Testis (tissue), 3 donors: ENCODE data around the gene NXPH4. TPM values are rescaled to one million over a fixed set of nuclear protein-coding genes. Genes with fewer than 3 reads are reported as not detected.

ENCODE experiments used
- DNase-seq: peaks from one replicate; pipeline ENCODE4 v3.0.0-alpha.2; 2019
- H3K27ac ChIP-seq, 2 donors: fragments of 200-600 bp; sonication (generic); one replicate each; pipeline ENCODE4 v1.5.1; 2019
- H3K27me3 ChIP-seq: fragments of 200-600 bp; sonication (generic); one replicate; pipeline ENCODE4 v1.5.1; 2019
- H3K36me3 ChIP-seq: fragments of 200-600 bp; sonication (generic); one replicate; pipeline ENCODE4 v1.5.1; 2017; ENCODE audit warnings: low read depth; ENCODE audit errors: missing control alignments
- H3K4me1 ChIP-seq: fragments of 200-600 bp; sonication (generic); one replicate; pipeline ENCODE4 v1.5.1; 2019
- H3K4me3 ChIP-seq, 2 donors: fragments of 200-600 bp; sonication (generic); one replicate each; pipeline ENCODE4 v1.5.1; 2017 to 2019
- H3K9me3 ChIP-seq: fragments of 200-600 bp; sonication (generic); one replicate; pipeline ENCODE4 v1.5.1; 2017
- POLR2A ChIP-seq: fragments of 450-650 bp; IDR thresholded peaks from one replicate; pipeline ENCODE4 v1.6.1; 2017; ENCODE audit warnings: antibody characterized with exemption, mild to moderate bottlenecking, moderate library complexity
- WGBS, 2 donors: methylation state at CpG; one replicate each; pipeline ENCODE4 v1.1.5; 2018; 5-methylcytosine and 5-hydroxymethylcytosine counted together
- intact Hi-C: fragments of 100-400 bp; cut with DNase I; formaldehyde crosslinking; loops from one replicate; pipeline ENCODE4 v1.15.1; 2023; ENCODE audit warnings: low total_unique reads
- polyA plus RNA-seq: library from polyadenylated mRNA; stranded (reverse); fragments of 350-450 nt; fragmentation: Illumina TruSeq; extraction: RNeasy Lipid Tissue Mini Kit (QIAGEN cat#74804); gene quantifications from one replicate; pipeline ENCODE4 v1.2.3, GENCODE V29; 2014; ENCODE audit warnings: low read depth, low replicate concordance; ENCODE audit not compliant: insufficient read depth
- total RNA-seq, 2 donors: library from RNA; depleted of rRNA; stranded (reverse); fragments of >200 nt; gene quantifications; one replicate each; pipeline ENCODE4 v1.2.3, GENCODE V29; 2016
- TF ChIP-seq, protein P1 (sequence below), 3 experiments: fragments of 450-650 bp in 2 of 3; fragments of 200-600 bp in 1 of 3; sonication (generic) in 1 of 3; IDR thresholded peaks; one replicate each; pipeline ENCODE4 v1.5.1; 2016 to 2019; ENCODE audit warnings: antibody characterized with exemption in 3 of 3, mild to moderate bottlenecking in 2 of 3, moderate library complexity in 1 of 3

NXPH4 gene
- total and polyA plus RNA-seq, 3 donors from 2014 or later: 1.8 to 7.7 (median 7.5) TPM

DNA sequence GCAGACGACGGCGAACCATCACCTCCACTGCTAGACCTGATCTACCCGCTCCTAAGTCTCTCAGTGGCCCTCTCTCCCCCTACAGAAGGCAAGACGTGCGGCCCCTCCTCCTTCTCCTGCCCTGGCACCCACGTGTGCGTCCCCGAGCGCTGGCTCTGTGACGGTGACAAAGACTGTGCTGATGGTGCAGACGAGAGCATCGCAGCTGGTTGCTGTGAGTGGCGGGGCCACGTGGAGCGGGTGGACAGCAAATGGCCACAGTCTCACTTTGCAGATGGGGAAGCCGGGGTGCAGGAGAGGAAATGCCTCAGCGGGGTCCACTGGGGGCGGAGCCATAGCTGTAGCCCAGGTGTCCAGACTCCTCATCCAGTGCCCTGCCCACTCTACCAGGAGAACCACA, 21.4 kb upstream of the NXPH4 start:
- Histone ChIP-seq H3K27ac (no peak overlapping the region), H3K36me3 (peaks cover 8% of the 10 kb centered on the region), H3K4me1 (no peaks in the 10 kb centered on the region), H3K27me3 (no peaks in the 10 kb centered on the region), H3K9me3 (no peaks in the 10 kb centered on the region), H3K4me3 (no peak overlapping the region)
- no peak for DNase-seq
- TF ChIP-seq, protein P1, sequence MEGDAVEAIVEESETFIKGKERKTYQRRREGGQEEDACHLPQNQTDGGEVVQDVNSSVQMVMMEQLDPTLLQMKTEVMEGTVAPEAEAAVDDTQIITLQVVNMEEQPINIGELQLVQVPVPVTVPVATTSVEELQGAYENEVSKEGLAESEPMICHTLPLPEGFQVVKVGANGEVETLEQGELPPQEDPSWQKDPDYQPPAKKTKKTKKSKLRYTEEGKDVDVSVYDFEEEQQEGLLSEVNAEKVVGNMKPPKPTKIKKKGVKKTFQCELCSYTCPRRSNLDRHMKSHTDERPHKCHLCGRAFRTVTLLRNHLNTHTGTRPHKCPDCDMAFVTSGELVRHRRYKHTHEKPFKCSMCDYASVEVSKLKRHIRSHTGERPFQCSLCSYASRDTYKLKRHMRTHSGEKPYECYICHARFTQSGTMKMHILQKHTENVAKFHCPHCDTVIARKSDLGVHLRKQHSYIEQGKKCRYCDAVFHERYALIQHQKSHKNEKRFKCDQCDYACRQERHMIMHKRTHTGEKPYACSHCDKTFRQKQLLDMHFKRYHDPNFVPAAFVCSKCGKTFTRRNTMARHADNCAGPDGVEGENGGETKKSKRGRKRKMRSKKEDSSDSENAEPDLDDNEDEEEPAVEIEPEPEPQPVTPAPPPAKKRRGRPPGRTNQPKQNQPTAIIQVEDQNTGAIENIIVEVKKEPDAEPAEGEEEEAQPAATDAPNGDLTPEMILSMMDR (IDR thresholded peaks at IDR 0.05): no peak
- TF ChIP-seq POLR2A: no peak
- intact Hi-C loops: no loop called here
- WGBS, 2 donors: 86 to 90% methylated on average over 9 to 19 of the region's 19 CpGs

DNA sequence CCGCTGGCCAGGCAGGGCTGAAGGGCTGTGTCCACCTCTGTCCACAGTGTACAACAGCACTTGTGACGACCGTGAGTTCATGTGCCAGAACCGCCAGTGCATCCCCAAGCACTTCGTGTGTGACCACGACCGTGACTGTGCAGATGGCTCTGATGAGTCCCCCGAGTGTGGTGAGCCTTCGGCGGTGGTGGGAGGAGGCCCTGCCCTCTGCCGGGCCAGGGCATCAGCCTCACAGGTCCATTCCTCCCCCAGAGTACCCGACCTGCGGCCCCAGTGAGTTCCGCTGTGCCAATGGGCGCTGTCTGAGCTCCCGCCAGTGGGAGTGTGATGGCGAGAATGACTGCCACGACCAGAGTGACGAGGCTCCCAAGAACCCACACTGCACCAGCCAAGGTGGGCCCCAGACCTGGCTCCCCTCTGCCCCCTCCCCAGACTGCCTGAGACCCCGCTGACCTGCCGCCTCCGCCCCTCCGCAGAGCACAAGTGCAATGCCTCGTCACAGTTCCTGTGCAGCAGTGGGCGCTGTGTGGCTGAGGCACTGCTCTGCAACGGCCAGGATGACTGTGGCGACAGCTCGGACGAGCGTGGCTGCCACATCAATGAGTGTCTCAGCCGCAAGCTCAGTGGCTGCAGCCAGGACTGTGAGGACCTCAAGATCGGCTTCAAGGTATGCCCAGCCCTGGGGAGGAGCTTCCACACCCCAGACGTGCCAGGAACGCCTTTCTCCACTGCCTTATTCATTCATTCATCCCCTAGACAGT, 20.8 kb upstream of the NXPH4 start:
- Histone ChIP-seq H3K4me1 (no peaks in the 10 kb centered on the region), H3K4me3 (no peak overlapping the region), H3K27me3 (no peaks in the 10 kb centered on the region), H3K27ac (no peak overlapping the region), H3K36me3 (peaks cover 8% of the 10 kb centered on the region), H3K9me3 (no peaks in the 10 kb centered on the region)
- TF ChIP-seq, protein P1 (IDR thresholded peaks at IDR 0.05): no peak
- TF ChIP-seq POLR2A: no peak
- DNase-seq: no peak
- intact Hi-C loops: no loop called here
- 70 to 84% methylated on average over 2 to 29 of the region's 34 CpGs for WGBS, 2 donors

DNA sequence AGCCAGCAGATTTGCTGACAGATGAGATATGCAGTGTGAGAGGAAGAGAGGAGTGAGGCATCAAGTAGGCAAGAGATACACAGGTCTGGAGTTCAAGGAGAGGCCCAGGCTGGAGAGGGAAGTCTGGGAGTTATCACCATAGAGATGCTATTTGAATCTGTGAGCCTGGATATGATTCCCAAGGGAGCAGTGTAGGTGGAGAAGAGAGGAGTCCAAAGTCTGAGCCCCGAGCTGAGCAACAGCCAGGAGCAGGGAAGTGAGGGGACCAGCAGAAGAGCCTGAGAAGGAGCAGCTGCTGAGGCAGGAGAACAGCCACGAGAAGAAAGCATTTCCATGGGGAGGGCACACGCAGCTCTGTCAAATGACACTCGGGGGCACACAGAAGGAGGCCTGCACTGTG, 20.2 kb upstream of the NXPH4 start:
- no peak for DNase-seq
- Histone ChIP-seq H3K36me3 (peaks cover 8% of the 10 kb centered on the region), H3K4me1 (no peaks in the 10 kb centered on the region), H3K4me3 (no peak overlapping the region), H3K9me3 (no peaks in the 10 kb centered on the region), H3K27me3 (no peaks in the 10 kb centered on the region), H3K27ac (no peak overlapping the region)
- 70 to 77% methylated on average over 3 to 4 of the region's 4 CpGs for WGBS, 2 donors
- TF ChIP-seq, protein P1 (IDR thresholded peaks at IDR 0.05): no peak
- no peak for TF ChIP-seq POLR2A
- intact Hi-C loops: no loop called here

DNA sequence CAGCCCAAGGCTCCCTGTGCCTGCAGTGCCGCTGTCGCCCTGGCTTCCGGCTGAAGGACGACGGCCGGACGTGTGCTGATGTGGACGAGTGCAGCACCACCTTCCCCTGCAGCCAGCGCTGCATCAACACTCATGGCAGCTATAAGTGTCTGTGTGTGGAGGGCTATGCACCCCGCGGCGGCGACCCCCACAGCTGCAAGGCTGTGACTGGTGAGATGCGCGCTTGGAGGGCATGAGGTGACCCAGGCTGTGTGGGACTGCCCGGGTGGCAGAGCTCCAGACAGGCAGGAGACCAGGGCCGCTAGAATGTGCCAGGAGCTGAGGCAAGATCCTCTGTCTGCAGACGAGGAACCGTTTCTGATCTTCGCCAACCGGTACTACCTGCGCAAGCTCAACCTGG, 19.6 kb upstream of the NXPH4 start:
- intact Hi-C loops: no loop called here
- 81 to 83% methylated on average over 4 to 22 of the region's 22 CpGs for WGBS, 2 donors
- TF ChIP-seq, protein P1 (IDR thresholded peaks at IDR 0.05): no peak
- TF ChIP-seq POLR2A: no peak
- Histone ChIP-seq H3K4me3 (no peak overlapping the region), H3K36me3 (peaks cover 7% of the 10 kb centered on the region), H3K4me1 (no peaks in the 10 kb centered on the region), H3K9me3 (no peaks in the 10 kb centered on the region), H3K27me3 (no peaks in the 10 kb centered on the region), H3K27ac (no peak overlapping the region)
- no peak for DNase-seq

DNA sequence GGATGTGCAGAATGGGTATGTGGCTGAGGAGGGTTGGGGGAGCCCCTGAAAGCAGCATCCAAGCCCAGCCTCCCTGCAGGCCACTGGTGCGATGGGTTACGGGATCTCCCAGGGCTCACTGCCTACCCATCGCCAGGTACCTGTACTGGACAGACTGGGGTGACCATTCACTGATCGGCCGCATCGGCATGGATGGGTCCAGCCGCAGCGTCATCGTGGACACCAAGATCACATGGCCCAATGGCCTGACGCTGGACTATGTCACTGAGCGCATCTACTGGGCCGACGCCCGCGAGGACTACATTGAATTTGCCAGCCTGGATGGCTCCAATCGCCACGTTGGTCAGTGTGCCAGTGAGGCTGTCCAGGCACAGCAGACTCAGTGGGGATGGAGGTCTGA, 18.3 kb upstream of the NXPH4 start:
- no peak overlapping the region for H3K4me3 ChIP-seq

More for the DNA sequence above, 18.3 kb upstream of the NXPH4 start:
- intact Hi-C loops: no loop called here
- Histone ChIP-seq H3K27me3 (no peaks in the 10 kb centered on the region), H3K9me3 (no peaks in the 10 kb centered on the region), H3K27ac (no peak overlapping the region), H3K4me1 (no peaks in the 10 kb centered on the region), H3K36me3 (peaks cover 4% of the 10 kb centered on the region)
- WGBS, 2 donors: 89 to 95% methylated on average over 9 to 17 of the region's 17 CpGs
- no peak for DNase-seq
- TF ChIP-seq, protein P1 (IDR thresholded peaks at IDR 0.05): no peak
- TF ChIP-seq POLR2A: no peak
